ENCODE results near the gene GPC6.
"Not testable (repeated sequence)": the region's sequence is repeated elsewhere in the genome, so short reads cannot be mapped to it uniquely, and the experiment has no call there.

Gene GPC6

DNA sequence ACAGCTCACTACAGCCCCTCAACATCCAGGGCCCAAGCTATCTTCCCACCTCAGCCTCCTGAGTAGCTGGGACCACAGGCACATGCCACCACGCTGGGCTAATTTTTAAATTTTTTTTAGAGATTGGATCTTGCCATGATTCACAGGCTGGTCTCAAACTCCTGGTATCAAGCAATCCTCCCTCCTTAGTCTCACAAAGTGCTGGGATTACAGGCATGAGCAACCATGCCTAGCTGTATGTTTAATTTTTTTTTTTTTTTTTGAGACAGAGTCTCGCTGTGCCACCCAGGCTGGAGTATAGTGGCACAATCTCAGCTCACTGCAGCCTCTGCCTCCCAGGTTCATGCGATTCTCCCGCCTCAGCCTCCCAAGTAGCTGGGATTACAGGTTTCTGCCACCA lies 983.3 kb downstream of the GPC6 start:
- not testable (repeated sequence) for H3K27ac ChIP-seq (ENCODE audit: low read length, poor library complexity, severe bottlenecking); H3K36me3 ChIP-seq (ENCODE audit: control insufficient read depth in 1 of 2, insufficient read depth in 2 of 2, low read depth in 1 of 2, low read length in 2 of 2); H2BK15ac ChIP-seq (ENCODE audit: low read depth, poor library complexity, severe bottlenecking); H3K4ac ChIP-seq (ENCODE audit: low read depth in 1 of 2, low read length in 2 of 2); H3K79me1 ChIP-seq (replicated peaks; ENCODE audit: low read length, poor library complexity, severe bottlenecking); H2AFZ ChIP-seq (ENCODE audit: low read depth, low read length); H3K4me1 ChIP-seq (ENCODE audit: control insufficient read depth, insufficient read depth, low read depth, low read length); H3K14ac ChIP-seq (ENCODE audit: low read length in 2 of 2); H3K4me3 ChIP-seq (ENCODE audit: insufficient read depth in 1 of 2, low read depth in 1 of 2, low read length in 2 of 2); H2BK12ac ChIP-seq (ENCODE audit: low read length in 2 of 2); H3K9me3 ChIP-seq (ENCODE audit: control insufficient read depth, low read length); H2BK120ac ChIP-seq (ENCODE audit: low read depth, low read length); H4K8ac ChIP-seq (ENCODE audit: low read length); H4K91ac ChIP-seq (ENCODE audit: low read length); H2AK5ac ChIP-seq (ENCODE audit: low read length, severe bottlenecking); DNase-seq; H3K18ac ChIP-seq (ENCODE audit: low read depth in 1 of 2, low read length in 2 of 2); H2BK5ac ChIP-seq (ENCODE audit: low read depth, low read length, poor library complexity, severe bottlenecking); H3K4me2 ChIP-seq (ENCODE audit: low read length, poor library complexity, severe bottlenecking); H3K9ac ChIP-seq (ENCODE audit: low read length); H3K23ac ChIP-seq (ENCODE audit: low read length in 2 of 2); H3K27me3 ChIP-seq (ENCODE audit: control insufficient read depth in 1 of 2, insufficient read depth in 1 of 2, low read length in 2 of 2)
- WGBS = 100% methylated on average over 4 of the region's 4 CpGs

DNA sequence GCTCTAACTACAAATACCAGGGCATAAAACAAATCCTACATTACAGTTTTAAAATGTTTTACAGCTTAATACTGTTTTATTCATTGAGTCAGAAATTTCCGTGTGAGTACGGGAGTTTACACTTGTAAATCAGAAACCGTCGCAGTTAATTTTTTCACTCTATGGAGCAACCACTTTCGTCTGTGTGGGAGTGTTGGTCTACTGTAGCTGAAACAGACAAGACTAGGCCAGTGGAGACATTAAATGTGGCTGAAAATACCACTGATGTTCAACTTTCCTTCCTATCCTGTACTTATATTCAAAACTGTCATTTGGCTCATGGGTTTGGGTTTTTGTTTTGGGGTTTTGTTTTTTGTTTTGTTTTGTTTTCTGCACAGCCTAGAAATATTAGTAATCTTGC lies 984.2 kb downstream of the GPC6 start:
- Histone ChIP-seq H3K36me3 (ENCODE audit: control insufficient read depth in 1 of 2, insufficient read depth in 2 of 2, low read depth in 1 of 2, low read length in 2 of 2) (no peaks in the 10 kb centered on the region), H2BK120ac (ENCODE audit: low read depth, low read length) (no peak overlapping the region), H3K4me2 (ENCODE audit: low read length, poor library complexity, severe bottlenecking) (no peak overlapping the region), H2AFZ (ENCODE audit: low read depth, low read length) (no peak overlapping the region), H4K8ac (ENCODE audit: low read length) (no peak overlapping the region), H3K9me3 (ENCODE audit: control insufficient read depth, low read length) (no peaks in the 10 kb centered on the region), H2BK12ac (ENCODE audit: low read length in 2 of 2) (no peak overlapping the region), H3K4me3 (ENCODE audit: insufficient read depth in 1 of 2, low read depth in 1 of 2, low read length in 2 of 2) (no peak overlapping the region), H3K4ac (ENCODE audit: low read depth in 1 of 2, low read length in 2 of 2) (no peak overlapping the region), H2BK5ac (ENCODE audit: low read depth, low read length, poor library complexity, severe bottlenecking) (no peak overlapping the region), H2AK5ac (ENCODE audit: low read length, severe bottlenecking) (no peak overlapping the region), H4K91ac (ENCODE audit: low read length) (no peak overlapping the region), H3K27me3 (ENCODE audit: control insufficient read depth in 1 of 2, insufficient read depth in 1 of 2, low read length in 2 of 2) (no peaks in the 10 kb centered on the region), H3K4me1 (ENCODE audit: control insufficient read depth, insufficient read depth, low read depth, low read length) (peaks cover 2% of the 10 kb centered on the region), H3K79me1 (replicated peaks; ENCODE audit: low read length, poor library complexity, severe bottlenecking) (no peaks in the 10 kb centered on the region), H3K27ac (ENCODE audit: low read length, poor library complexity, severe bottlenecking) (no peak overlapping the region), H3K14ac (ENCODE audit: low read length in 2 of 2) (no peak overlapping the region), H3K18ac (ENCODE audit: low read depth in 1 of 2, low read length in 2 of 2) (no peak overlapping the region), H3K9ac (ENCODE audit: low read length) (no peak overlapping the region), H3K23ac (ENCODE audit: low read length in 2 of 2) (no peak overlapping the region), H2BK15ac (ENCODE audit: low read depth, poor library complexity, severe bottlenecking) (no peak overlapping the region)
- 83% methylated on average over 4 of the region's 5 CpGs for WGBS
- DNase-seq = no peak

DNA sequence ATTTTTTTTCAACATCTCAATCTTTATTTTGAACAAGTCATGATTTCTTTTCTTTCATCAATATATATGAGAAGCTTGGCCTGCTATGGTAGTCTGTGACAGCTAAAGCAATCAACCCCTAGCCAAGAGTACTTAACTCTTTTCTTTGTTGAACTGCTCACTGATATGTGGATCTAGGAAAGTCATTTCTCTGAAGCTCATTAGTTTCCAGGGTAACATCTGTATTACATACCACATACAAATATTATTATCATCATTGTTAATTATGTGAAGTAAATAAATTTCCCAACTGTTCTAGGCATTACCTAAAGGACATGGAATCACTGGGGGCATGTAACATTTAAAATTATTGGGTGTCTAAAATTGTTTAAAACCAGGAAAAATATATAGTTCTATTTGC lies 985.6 kb downstream of the GPC6 start:
- Histone ChIP-seq H3K9me3 (ENCODE audit: control insufficient read depth, low read length) (no peaks in the 10 kb centered on the region), H3K14ac (ENCODE audit: low read length in 2 of 2) (no peak overlapping the region), H3K79me1 (replicated peaks; ENCODE audit: low read length, poor library complexity, severe bottlenecking) (no peaks in the 10 kb centered on the region), H3K23ac (ENCODE audit: low read length in 2 of 2) (no peak overlapping the region), H2AK5ac (ENCODE audit: low read length, severe bottlenecking) (no peak overlapping the region), H3K9ac (ENCODE audit: low read length) (no peak overlapping the region), H3K4me3 (ENCODE audit: insufficient read depth in 1 of 2, low read depth in 1 of 2, low read length in 2 of 2) (no peak overlapping the region), H3K27ac (ENCODE audit: low read length, poor library complexity, severe bottlenecking) (no peak overlapping the region), H2BK12ac (ENCODE audit: low read length in 2 of 2) (no peak overlapping the region), H3K18ac (ENCODE audit: low read depth in 1 of 2, low read length in 2 of 2) (no peak overlapping the region), H2BK5ac (ENCODE audit: low read depth, low read length, poor library complexity, severe bottlenecking) (no peak overlapping the region), H3K4ac (ENCODE audit: low read depth in 1 of 2, low read length in 2 of 2) (no peak overlapping the region), H3K36me3 (ENCODE audit: control insufficient read depth in 1 of 2, insufficient read depth in 2 of 2, low read depth in 1 of 2, low read length in 2 of 2) (no peaks in the 10 kb centered on the region), H2BK15ac (ENCODE audit: low read depth, poor library complexity, severe bottlenecking) (no peak overlapping the region), H4K8ac (ENCODE audit: low read length) (no peak overlapping the region), H3K4me2 (ENCODE audit: low read length, poor library complexity, severe bottlenecking) (no peak overlapping the region), H3K27me3 (ENCODE audit: control insufficient read depth in 1 of 2, insufficient read depth in 1 of 2, low read length in 2 of 2) (no peaks in the 10 kb centered on the region), H4K91ac (ENCODE audit: low read length) (no peak overlapping the region), H2AFZ (ENCODE audit: low read depth, low read length) (no peak overlapping the region), H2BK120ac (ENCODE audit: low read depth, low read length) (no peak overlapping the region), H3K4me1 (ENCODE audit: control insufficient read depth, insufficient read depth, low read depth, low read length) (peaks cover 2% of the 10 kb centered on the region)
- DNase-seq = no peak

DNA sequence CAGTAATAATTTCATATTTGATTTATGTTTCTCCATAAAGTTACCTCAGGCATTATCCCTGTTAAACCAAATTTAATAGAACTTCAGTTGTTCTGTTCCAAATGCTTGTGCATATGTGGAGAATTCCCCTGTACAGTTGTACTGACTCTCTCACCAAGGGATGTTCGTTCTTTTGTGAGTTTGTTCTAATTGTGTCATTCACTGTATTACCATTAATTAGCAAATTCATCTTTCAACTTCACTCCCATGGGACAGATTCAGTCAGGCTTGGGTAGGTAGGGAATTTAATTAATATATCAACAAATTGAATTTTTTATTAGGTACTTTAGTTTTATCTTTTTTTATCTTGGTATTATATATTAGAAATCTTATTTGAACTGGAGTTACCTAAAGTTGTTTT lies 987.5 kb downstream of the GPC6 start:
- Histone ChIP-seq H3K9ac (ENCODE audit: low read length) (no peak overlapping the region), H3K9me3 (ENCODE audit: control insufficient read depth, low read length) (no peaks in the 10 kb centered on the region), H3K79me1 (replicated peaks; ENCODE audit: low read length, poor library complexity, severe bottlenecking) (no peaks in the 10 kb centered on the region), H2BK15ac (ENCODE audit: low read depth, poor library complexity, severe bottlenecking) (no peak overlapping the region), H3K23ac (ENCODE audit: low read length in 2 of 2) (no peak overlapping the region), H2BK12ac (ENCODE audit: low read length in 2 of 2) (no peak overlapping the region), H2AFZ (ENCODE audit: low read depth, low read length) (no peak overlapping the region), H3K4me1 (ENCODE audit: control insufficient read depth, insufficient read depth, low read depth, low read length) (peaks cover 2% of the 10 kb centered on the region), H2BK120ac (ENCODE audit: low read depth, low read length) (no peak overlapping the region), H3K4me3 (ENCODE audit: insufficient read depth in 1 of 2, low read depth in 1 of 2, low read length in 2 of 2) (no peak overlapping the region), H4K91ac (ENCODE audit: low read length) (no peak overlapping the region), H3K27me3 (ENCODE audit: control insufficient read depth in 1 of 2, insufficient read depth in 1 of 2, low read length in 2 of 2) (no peaks in the 10 kb centered on the region), H2AK5ac (ENCODE audit: low read length, severe bottlenecking) (no peak overlapping the region), H3K36me3 (ENCODE audit: control insufficient read depth in 1 of 2, insufficient read depth in 2 of 2, low read depth in 1 of 2, low read length in 2 of 2) (no peaks in the 10 kb centered on the region), H3K4ac (ENCODE audit: low read depth in 1 of 2, low read length in 2 of 2) (no peak overlapping the region), H3K4me2 (ENCODE audit: low read length, poor library complexity, severe bottlenecking) (no peak overlapping the region), H4K8ac (ENCODE audit: low read length) (no peak overlapping the region), H2BK5ac (ENCODE audit: low read depth, low read length, poor library complexity, severe bottlenecking) (no peak overlapping the region), H3K18ac (ENCODE audit: low read depth in 1 of 2, low read length in 2 of 2) (no peak overlapping the region), H3K27ac (ENCODE audit: low read length, poor library complexity, severe bottlenecking) (no peak overlapping the region), H3K14ac (ENCODE audit: low read length in 2 of 2) (no peak overlapping the region)
- no CpG with 5 or more reads among the region's 1 CpG for WGBS
- no peak for DNase-seq

Measured in mesenchymal stem cell (in vitro differentiated cells and primary cell).